ENCODE measurements around the gene IL6. TPM values are rescaled to one million over a fixed set of nuclear protein-coding genes. Genes with fewer than 3 reads are reported as not detected.

Gene IL6
- total RNA-seq, 1 experiment from 2014 or later, result not detected

DNA sequence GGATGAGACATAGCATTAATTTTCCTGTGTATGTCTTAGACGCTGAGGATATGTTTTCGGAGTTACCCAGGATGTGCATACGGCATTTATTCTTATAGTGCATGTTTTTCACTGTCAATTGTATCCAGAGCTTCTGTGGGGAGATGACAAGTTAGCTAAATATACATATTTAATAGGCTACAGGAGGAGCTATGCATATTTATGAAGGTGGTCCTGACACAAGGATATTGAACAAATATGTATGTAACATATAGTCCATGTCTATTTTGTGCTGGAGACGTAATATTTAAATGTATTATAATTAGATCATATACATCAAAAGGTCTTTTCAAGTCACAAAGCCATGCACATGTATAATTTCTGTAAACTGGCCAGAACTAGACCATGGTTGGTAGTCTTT lies 16.0 kb downstream of the IL6 start:
- RAD21 ChIA-PET (ENCODE audit: low non-redundant PET in 1 of 2, low total read pairs in 2 of 2, uncharacterized antibody in 2 of 2, unreplicated experiment in 2 of 2), result no interaction called here
- Histone ChIP-seq H3K27me3 (ENCODE audit: insufficient read depth, low read length) (no peaks in the 10 kb centered on the region), H4K20me1 (ENCODE audit: insufficient read depth) (no peaks in the 10 kb centered on the region), H2AFZ (ENCODE audit: low read depth, low read length, poor library complexity, severe bottlenecking) (no peak overlapping the region), H3K9me3 (ENCODE audit: control insufficient read depth in 1 of 2, insufficient read depth in 1 of 2, low read depth in 1 of 2, low read length in 2 of 2) (no peaks in the 10 kb centered on the region), H3K27ac (ENCODE audit: low read depth, low read length) (no peak overlapping the region), H3K9me2 (ENCODE audit: insufficient read depth) (no peaks in the 10 kb centered on the region), H3K9ac (ENCODE audit: low read length) (no peak overlapping the region), H3K4me2 (ENCODE audit: low read length) (no peak overlapping the region), H3K4me1 (ENCODE audit: control insufficient read depth in 1 of 2, insufficient read depth in 2 of 2, low read length in 2 of 2) (no peaks in the 10 kb centered on the region), H3K79me2 (ENCODE audit: insufficient read depth, low read length) (no peaks in the 10 kb centered on the region), H3K36me3 (ENCODE audit: control insufficient read depth in 1 of 2, insufficient read depth in 2 of 2, low read length in 2 of 2) (no peaks in the 10 kb centered on the region), H3K4me3 (replicated peaks in 1 of 2; ENCODE audit: low read depth in 1 of 2, low read length in 2 of 2) (no peak overlapping the region)
- POLR2A ChIA-PET, result no interaction called here
- BruUV-seq (replicated peaks), result no TSS peak
- CTCF ChIA-PET, result no interaction called here
- TF ChIP-seq EGR1 (IDR thresholded peaks at IDR 0.05; ENCODE audit: low read depth), result no peak
- no peak for TF ChIP-seq SIN3A (IDR thresholded peaks at IDR 0.05; ENCODE audit: low read depth)
- no peak for TF ChIP-seq EZH2 (IDR thresholded peaks at IDR 0.05)
- no peak for TF ChIP-seq JUND (IDR thresholded peaks at IDR 0.05)
- TF ChIP-seq, protein P1, sequence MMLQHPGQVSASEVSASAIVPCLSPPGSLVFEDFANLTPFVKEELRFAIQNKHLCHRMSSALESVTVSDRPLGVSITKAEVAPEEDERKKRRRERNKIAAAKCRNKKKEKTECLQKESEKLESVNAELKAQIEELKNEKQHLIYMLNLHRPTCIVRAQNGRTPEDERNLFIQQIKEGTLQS (IDR thresholded peaks at IDR 0.05), result no peak
- TF ChIP-seq CEBPB (IDR thresholded peaks at IDR 0.05; ENCODE audit: low read depth), result no peak
- ATAC-seq (no peak), DNase-seq (ENCODE audit: low read depth, low spot score) (no peak)
- intact Hi-C loops (cut with micrococcal nuclease), result no loop called here

DNA sequence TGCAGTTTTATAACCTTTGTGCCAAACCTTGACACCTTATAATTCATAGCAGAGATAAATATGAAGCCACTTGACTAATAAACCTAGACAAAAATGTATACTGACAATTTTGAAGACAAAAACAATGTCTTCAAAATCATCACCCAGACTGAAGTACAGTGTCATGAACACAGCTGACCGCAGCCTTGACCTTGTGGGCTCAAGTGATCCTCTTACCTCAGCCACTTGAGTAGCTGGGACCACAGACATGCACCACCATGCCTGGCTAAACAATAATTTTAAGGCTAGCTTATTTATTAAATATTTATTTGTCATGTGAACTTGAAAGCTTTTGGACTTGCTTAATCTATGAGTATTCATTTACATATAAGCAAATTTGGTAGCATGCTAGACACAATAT lies 24.3 kb downstream of the IL6 start:
- TF ChIP-seq YY1 (IDR thresholded peaks at IDR 0.05; ENCODE audit: extremely low read depth, insufficient replicate concordance, low read depth, low read length) (no peak), SP1 (IDR thresholded peaks at IDR 0.05; ENCODE audit: low read depth) (no peak), EZH2 (IDR thresholded peaks at IDR 0.05) (no peak), POLR2AphosphoS5 (IDR thresholded peaks at IDR 0.05; ENCODE audit: low read depth, low read length) (no peak), POLR2A (IDR thresholded peaks at IDR 0.05; ENCODE audit: borderline replicate concordance, extremely low read depth, insufficient read depth, insufficient read length) (no peak), EGR1 (IDR thresholded peaks at IDR 0.05; ENCODE audit: low read depth) (no peak), TCF7L2 (IDR thresholded peaks at IDR 0.05; ENCODE audit: borderline replicate concordance, extremely low read depth, insufficient read depth, insufficient read length) (no peak)
- ChIA-PET RAD21 (ENCODE audit: low non-redundant PET in 1 of 2, low total read pairs in 2 of 2, uncharacterized antibody in 2 of 2, unreplicated experiment in 2 of 2) (no interaction called here), POLR2A (no interaction called here), CTCF (interaction anchor here (1.4 kb wide), 1 partner anchor 24 kb away, joined by 3 read pairs; the partner anchor contains the start of gene IL6)
- Histone ChIP-seq H3K9ac (ENCODE audit: low read length) (no peak overlapping the region), H3K9me2 (ENCODE audit: insufficient read depth) (no peaks in the 10 kb centered on the region), H3K36me3 (ENCODE audit: control insufficient read depth in 1 of 2, insufficient read depth in 2 of 2, low read length in 2 of 2) (no peaks in the 10 kb centered on the region), H2AFZ (ENCODE audit: low read depth, low read length, poor library complexity, severe bottlenecking) (no peak overlapping the region), H3K27me3 (ENCODE audit: insufficient read depth, low read length) (no peaks in the 10 kb centered on the region), H4K20me1 (ENCODE audit: insufficient read depth) (no peaks in the 10 kb centered on the region), H3K4me3 (replicated peaks in 1 of 2; ENCODE audit: low read depth in 1 of 2, low read length in 2 of 2) (no peak overlapping the region), H3K79me2 (ENCODE audit: insufficient read depth, low read length) (no peaks in the 10 kb centered on the region), H3K4me1 (ENCODE audit: control insufficient read depth in 1 of 2, insufficient read depth in 2 of 2, low read length in 2 of 2) (no peaks in the 10 kb centered on the region), H3K4me2 (ENCODE audit: low read length) (no peak overlapping the region), H3K9me3 (ENCODE audit: control insufficient read depth in 1 of 2, insufficient read depth in 1 of 2, low read depth in 1 of 2, low read length in 2 of 2) (0 out of 4 replicates have a peak, but pooled peaks cover 0 to 3% of the 10 kb centered on the region in 2 experiments), H3K27ac (ENCODE audit: low read depth, low read length) (no peak overlapping the region)
- BruUV-seq (replicated peaks), result no TSS peak
- intact Hi-C loops (cut with micrococcal nuclease), result no loop called here
- DNase-seq (ENCODE audit: low read depth, low spot score), result no peak
- ATAC-seq, result no peak

All from HCT116 (cell line).